A549 (cell line): ENCODE measurements around the gene TBX15. TPM values are rescaled to one million over a fixed set of nuclear protein-coding genes. Genes with fewer than 3 reads are reported as not detected.

Source experiments
- ATAC-seq, 2 experiments: fragments of 200-7000 bp in 1 of 2; fragments of >200 bp in 1 of 2; cut with Nextera tagmentation in 1 of 2; cut with Tn5 transposase in 1 of 2; 3 replicates each; pipeline versions ENCODE4 v1.8.0 to v1.9.1; 2018 to 2020; ENCODE audit warnings: mild to moderate bottlenecking in 1 of 2, moderate library complexity in 1 of 2
- CTCF ChIA-PET: fragments of 300-600 bp; sonication (Branson Sonifier 250); formaldehyde crosslinking; extraction: SDS; loops from one replicate; lab custom pipeline; 2021; ENCODE audit warnings: antibody characterized with exemption, inconsistent platforms; lab: Yijun Ruan, JAX
- POLR2A ChIA-PET: fragments of 350-600 bp; formaldehyde crosslinking; extraction: SDS; loops from one replicate; lab custom pipeline; 2021; ENCODE audit warnings: antibody characterized with exemption, inconsistent platforms; lab: Yijun Ruan, JAX
- DNase-seq, 2 experiments: peaks; one replicate each; pipeline versions ENCODE4 v3.0.0 to v3.0.0-alpha.2; 2011 to 2016; ENCODE audit warnings: low read depth in 1 of 2, low spot score in 1 of 2
- FAIRE-seq: peaks from 2 replicates; lab custom pipeline; 2011; peaks lifted over from hg19 to GRCh38; lab: Jason Lieb, UNC
- H3K27ac ChIP-seq, 2 experiments: fragments of >200 bp; sonication (Bioruptor Twin); formaldehyde crosslinking; 3 replicates each; pipeline ENCODE4 v1.5.1; 2016 to 2017
- H3K4me1 ChIP-seq: fragments of >200 bp; sonication (Bioruptor Twin); formaldehyde crosslinking; 3 replicates; pipeline ENCODE4 v1.6.1; 2016
- H3K4me2 ChIP-seq: fragments of >200 bp; sonication (Bioruptor Twin); formaldehyde crosslinking; 3 replicates; pipeline ENCODE4 v1.6.1; 2016
- H3K4me3 ChIP-seq: fragments of >200 bp; sonication (Bioruptor Twin); formaldehyde crosslinking; 3 replicates; pipeline ENCODE4 v1.5.1; 2016
- H3K9me3 ChIP-seq: fragments of >200 bp; sonication (Bioruptor Twin); formaldehyde crosslinking; 3 replicates; pipeline ENCODE4 v1.6.1; 2016
- BCL3 ChIP-seq: fragments of >200 bp; sonication (Bioruptor Twin); formaldehyde crosslinking; IDR thresholded peaks from 3 replicates; pipeline ENCODE4 v1.6.1; 2016
- BHLHE40 ChIP-seq: IDR thresholded peaks from 2 replicates; pipeline ENCODE4 v1.6.1; 2012; ENCODE audit warnings: low read depth, low read length, inconsistent platforms
- CBX8 ChIP-seq: fragments of 200-600 bp; sonication (generic); IDR thresholded peaks from 2 replicates; pipeline ENCODE4 v1.6.1; 2016
- CTCF ChIP-seq: fragments of >200 bp; sonication (Bioruptor Twin); formaldehyde crosslinking; IDR thresholded peaks from 3 replicates; pipeline ENCODE4 v1.5.1; 2016
- E2F6 ChIP-seq: IDR thresholded peaks from 2 replicates; pipeline ENCODE4 v1.6.1; 2012; ENCODE audit warnings: low read depth, borderline replicate concordance
- EHF ChIP-seq: fragments of 250-450 bp; sonication (Bioruptor Pico); IDR thresholded peaks from 2 replicates; pipeline ENCODE4 v1.5.0; 2020; ENCODE audit warnings: mild to moderate bottlenecking
- EHMT2 ChIP-seq: fragments of 200-600 bp; sonication (generic); IDR thresholded peaks from 2 replicates; pipeline ENCODE4 v1.6.1; 2016; ENCODE audit warnings: antibody characterized with exemption, low read depth, mild to moderate bottlenecking, moderate library complexity
- ELK1 ChIP-seq: fragments of 150-350 bp; IDR thresholded peaks from 2 replicates; pipeline ENCODE4 v1.6.1; 2014; ENCODE audit warnings: low read depth, mild to moderate bottlenecking, low read length
- EP300 ChIP-seq, 2 experiments: fragments of >200 bp; sonication (Bioruptor Twin); formaldehyde crosslinking; IDR thresholded peaks; 2 replicates in 1 of 2; 3 replicates in 1 of 2; pipeline ENCODE4 v1.6.1; 2016 to 2017
- FOSL2 ChIP-seq, 2 experiments: fragments of 450-650 bp in 1 of 2; fragments of >200 bp in 1 of 2; sonication (Bioruptor Twin) in 1 of 2; formaldehyde crosslinking; IDR thresholded peaks; 2 replicates each; pipeline versions ENCODE4 v1.5.0 to v1.6.1; 2016 to 2020; ENCODE audit warnings: mild to moderate bottlenecking in 1 of 2, moderate library complexity in 1 of 2
- FOXS1 ChIP-seq: fragments of 250-450 bp; sonication (Bioruptor Pico); IDR thresholded peaks from 2 replicates; pipeline ENCODE4 v1.5.0; 2020; ENCODE audit warnings: mild to moderate bottlenecking, moderate library complexity
- HDAC2 ChIP-seq: fragments of 200-600 bp; sonication (generic); IDR thresholded peaks from 2 replicates; pipeline ENCODE4 v1.6.1; 2016
- HMGXB4 ChIP-seq: fragments of 250-450 bp; sonication (Bioruptor Pico); IDR thresholded peaks from 2 replicates; pipeline ENCODE4 v1.5.0; 2021; ENCODE audit warnings: mild to moderate bottlenecking, moderate library complexity, borderline replicate concordance
- JUN ChIP-seq, 2 experiments: fragments of >200 bp; sonication (Bioruptor Twin); formaldehyde crosslinking; IDR thresholded peaks; 2 replicates in 1 of 2; 3 replicates in 1 of 2; pipeline ENCODE4 v1.6.1; 2016 to 2017
- MAFK ChIP-seq: fragments of 450-650 bp; IDR thresholded peaks from 2 replicates; pipeline ENCODE4 v1.6.1; 2014; ENCODE audit not compliant: partially characterized antibody
- MAZ ChIP-seq: fragments of 150-350 bp; IDR thresholded peaks from 2 replicates; pipeline ENCODE4 v1.6.1; 2014; ENCODE audit warnings: antibody characterized with exemption, low read depth, low read length, borderline replicate concordance
- NPAS2 ChIP-seq: fragments of 250-450 bp; sonication (Bioruptor Pico); IDR thresholded peaks from 2 replicates; pipeline ENCODE4 v1.8.0; 2022; ENCODE audit warnings: mild to moderate bottlenecking, moderate library complexity, borderline replicate concordance
- PHF8 ChIP-seq: fragments of 200-600 bp; sonication (generic); IDR thresholded peaks from 2 replicates; pipeline ENCODE4 v1.6.1; 2016; ENCODE audit warnings: low read depth, mild to moderate bottlenecking, antibody characterized with exemption, moderate library complexity, borderline replicate concordance
- POLR2AphosphoS2 ChIP-seq: conservative IDR thresholded peaks from 2 replicates; pipeline ENCODE4 v1.6.1; 2012; ENCODE audit warnings: low read length, improper control_type of control experiment, inconsistent platforms
- RAD21 ChIP-seq, 2 experiments: fragments of >200 bp in 1 of 2; sonication (Bioruptor Twin) in 1 of 2; formaldehyde crosslinking in 1 of 2; IDR thresholded peaks in 1 of 2; conservative IDR thresholded peaks in 1 of 2; 2 replicates in 1 of 2; 3 replicates in 1 of 2; pipeline ENCODE4 v1.6.1; 2012 to 2018; ENCODE audit warnings: inconsistent platforms in 1 of 2
- RARB ChIP-seq: fragments of 250-450 bp; sonication (Bioruptor Pico); IDR thresholded peaks from 2 replicates; pipeline ENCODE4 v1.8.0; 2021; ENCODE audit warnings: mild to moderate bottlenecking, moderate library complexity
- ZC3H11A ChIP-seq: fragments of 450-650 bp; IDR thresholded peaks from 2 replicates; pipeline ENCODE4 v1.6.1; 2014; ENCODE audit warnings: antibody characterized with exemption, mild to moderate bottlenecking
- ZFP36 ChIP-seq: fragments of 450-650 bp; IDR thresholded peaks from 2 replicates; pipeline ENCODE4 v1.6.1; 2014; ENCODE audit warnings: borderline replicate concordance; ENCODE audit not compliant: partially characterized antibody
- WGBS: methylation state at CpG from one replicate; pipeline ENCODE4 v1.1.6; 2017; ENCODE audit errors: missing lambda C conversion rate; 5-methylcytosine and 5-hydroxymethylcytosine counted together
- polyA plus RNA-seq, 4 experiments: library from polyadenylated mRNA; depleted of rRNA in 3 of 4; stranded (reverse); fragments of >200 nt; fragmentation: RNase III in 1 of 4; extraction: RNeasy Plus Mini Kit Qiagen cat#74134 plus additional on column Dnase treatment in 1 of 4; gene quantifications; 2 replicates in 3 of 4; 3 replicates in 1 of 4; pipeline ENCODE4 v1.2.3, GENCODE V29; 2011 to 2017
- TF ChIP-seq, protein P1 (sequence below): fragments of 250-450 bp; sonication (Bioruptor Pico); IDR thresholded peaks from 2 replicates; pipeline ENCODE4 v1.5.0; 2020; ENCODE audit warnings: low read depth, mild to moderate bottlenecking, moderate library complexity

Gene TBX15
- polyA plus RNA-seq, 2 of the 4 experiments (the other 2 are of a cell fraction): 0.04 TPM; not detected in 1

DNA sequence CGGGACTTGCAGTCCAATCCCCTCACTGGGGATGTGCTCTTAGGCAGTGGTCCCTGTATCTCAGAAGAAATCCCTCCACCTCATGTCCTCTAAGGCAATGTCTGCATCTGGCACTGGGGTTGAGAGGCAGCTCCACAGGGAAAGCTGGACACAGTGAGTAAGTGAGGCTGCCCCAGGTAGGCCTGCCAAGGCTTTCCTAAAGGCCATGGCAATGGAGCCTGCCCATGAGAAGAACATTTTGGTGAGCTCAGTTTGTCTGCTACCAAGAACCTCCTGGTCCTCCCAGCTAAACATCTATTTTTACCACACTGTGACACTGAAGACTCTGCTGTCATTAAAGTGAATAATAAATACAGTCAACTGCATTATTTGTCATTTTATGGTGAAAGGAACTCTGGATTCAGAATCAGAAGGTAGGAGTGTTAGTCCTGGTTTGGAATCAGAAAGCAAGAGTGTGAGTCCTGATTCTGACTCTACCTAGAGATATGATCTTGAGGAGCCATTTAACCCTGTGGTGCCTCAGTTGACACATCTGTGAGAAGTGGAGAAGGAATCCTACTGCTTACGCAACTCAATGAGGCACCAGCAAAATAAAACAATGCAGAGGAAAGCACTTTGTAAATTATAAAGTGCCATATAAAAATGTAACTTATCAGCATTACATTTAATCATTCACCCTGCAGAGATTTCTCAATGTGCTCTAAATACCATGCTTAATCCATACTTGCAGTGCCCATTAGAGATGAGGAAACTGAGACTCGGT lies 41.0 kb downstream of the TBX15 start:
- WGBS: 57% methylated on average over 3 of the region's 3 CpGs
- Histone ChIP-seq H3K27ac (no peak overlapping the region), H3K4me2 (no peak overlapping the region), H3K4me3 (no peak overlapping the region), H3K9me3 (no peaks in the 10 kb centered on the region), H3K4me1 (peaks cover 4% of the 10 kb centered on the region; the same call in 1 of the 3 replicates)
- FAIRE-seq (no peak), DNase-seq (no peak), ATAC-seq (no peak)
- CTCF ChIA-PET: no interaction called here
- TF ChIP-seq RAD21 (conservative IDR thresholded peaks at IDR 0.05 in 1 of 2, IDR thresholded peaks at IDR 0.05 in 1 of 2) (no peak), RARB (CRISPR knock-in tag) (no peak), ELK1 (no peak), POLR2AphosphoS2 (no peak), BHLHE40 (no peak), EP300 (IDR thresholded peaks at IDR 0.05) (no peak), FOSL2 (IDR thresholded peaks at IDR 0.05) (no peak), FOSL2 (CRISPR knock-in tag; IDR thresholded peaks at IDR 0.05) (no peak), EHF (no peak), MAZ (no peak), EHMT2 (no peak)
- POLR2A ChIA-PET: no interaction called here

GRCh38 chr1:118945489-118945888 lies 42.7 kb downstream of the TBX15 start:
- peaks cover 4% of the 10 kb centered on the region; the same call in 1 of the 3 replicates for H3K4me1 ChIP-seq
- ChIA-PET POLR2A (no interaction called here), CTCF (no interaction called here)
- no peak overlapping the region for H3K4me2 ChIP-seq
- H3K27ac ChIP-seq: no peak overlapping the region
- no peak overlapping the region for H3K4me3 ChIP-seq
- WGBS: 0% methylated on average over 1 of the region's 1 CpG
- ATAC-seq (no peak), DNase-seq (no peak), FAIRE-seq (no peak)
- H3K9me3 ChIP-seq: no peaks in the 10 kb centered on the region
- TF ChIP-seq, protein P1, sequence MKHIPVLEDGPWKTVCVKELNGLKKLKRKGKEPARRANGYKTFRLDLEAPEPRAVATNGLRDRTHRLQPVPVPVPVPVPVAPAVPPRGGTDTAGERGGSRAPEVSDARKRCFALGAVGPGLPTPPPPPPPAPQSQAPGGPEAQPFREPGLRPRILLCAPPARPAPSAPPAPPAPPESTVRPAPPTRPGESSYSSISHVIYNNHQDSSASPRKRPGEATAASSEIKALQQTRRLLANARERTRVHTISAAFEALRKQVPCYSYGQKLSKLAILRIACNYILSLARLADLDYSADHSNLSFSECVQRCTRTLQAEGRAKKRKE (CRISPR knock-in tag): no peak
- TF ChIP-seq PHF8 (no peak), CBX8 (no peak), EP300 (IDR thresholded peaks at IDR 0.05) (no peak), HDAC2 (no peak), ZFP36 (no peak), BHLHE40 (no peak), CTCF (no peak), HMGXB4 (no peak), JUN (IDR thresholded peaks at IDR 0.05) (no peak), RAD21 (conservative IDR thresholded peaks at IDR 0.05 in 1 of 2, IDR thresholded peaks at IDR 0.05 in 1 of 2) (no peak), MAFK (no peak), NPAS2 (CRISPR knock-in tag) (no peak), FOXS1 (no peak), ZC3H11A (no peak), BCL3 (no peak), E2F6 (no peak)
